OCI-LY1 (cell line): ENCODE data around the gene EVC.

Experiments used
- EZH2 ChIP-seq: fragments of 200-600 bp; sonication (generic), shearing (Covaris generic); IDR thresholded peaks from 2 replicates; pipeline ENCODE4 v1.8.0; 2017; ENCODE audit warnings: borderline replicate concordance, mixed run types, mild to moderate bottlenecking, antibody characterized with exemption, low read length, moderate library complexity, mixed read lengths
- TF ChIP-seq, protein P1 (sequence below): fragments of 200-600 bp; sonication (generic), shearing (Covaris generic); IDR thresholded peaks from 2 replicates; pipeline ENCODE4 v1.5.1; 2017; ENCODE audit warnings: mild to moderate bottlenecking, antibody characterized with exemption, low read length, moderate library complexity, mixed read lengths

DNA sequence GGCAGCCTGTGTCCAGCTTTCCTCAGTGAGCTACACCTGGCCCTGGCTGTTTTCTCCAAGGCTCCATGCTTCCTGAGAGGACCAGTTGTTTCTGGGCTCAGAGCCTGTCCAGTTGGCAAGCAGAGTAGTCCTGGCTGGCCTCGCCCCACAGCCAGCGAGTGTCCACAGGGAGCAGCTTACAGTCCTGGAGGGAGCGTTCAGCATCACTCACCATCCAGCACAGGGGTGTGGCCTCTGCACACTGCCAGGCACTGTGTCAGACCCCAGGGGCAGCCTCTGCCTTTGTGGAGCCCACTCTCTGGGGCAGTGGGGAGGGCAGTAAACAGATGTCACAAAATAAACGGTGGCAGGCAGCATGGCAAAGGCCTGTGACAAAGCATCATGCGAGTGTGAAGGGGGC lies 23.9 kb downstream of the EVC start:
- TF ChIP-seq, protein P1, sequence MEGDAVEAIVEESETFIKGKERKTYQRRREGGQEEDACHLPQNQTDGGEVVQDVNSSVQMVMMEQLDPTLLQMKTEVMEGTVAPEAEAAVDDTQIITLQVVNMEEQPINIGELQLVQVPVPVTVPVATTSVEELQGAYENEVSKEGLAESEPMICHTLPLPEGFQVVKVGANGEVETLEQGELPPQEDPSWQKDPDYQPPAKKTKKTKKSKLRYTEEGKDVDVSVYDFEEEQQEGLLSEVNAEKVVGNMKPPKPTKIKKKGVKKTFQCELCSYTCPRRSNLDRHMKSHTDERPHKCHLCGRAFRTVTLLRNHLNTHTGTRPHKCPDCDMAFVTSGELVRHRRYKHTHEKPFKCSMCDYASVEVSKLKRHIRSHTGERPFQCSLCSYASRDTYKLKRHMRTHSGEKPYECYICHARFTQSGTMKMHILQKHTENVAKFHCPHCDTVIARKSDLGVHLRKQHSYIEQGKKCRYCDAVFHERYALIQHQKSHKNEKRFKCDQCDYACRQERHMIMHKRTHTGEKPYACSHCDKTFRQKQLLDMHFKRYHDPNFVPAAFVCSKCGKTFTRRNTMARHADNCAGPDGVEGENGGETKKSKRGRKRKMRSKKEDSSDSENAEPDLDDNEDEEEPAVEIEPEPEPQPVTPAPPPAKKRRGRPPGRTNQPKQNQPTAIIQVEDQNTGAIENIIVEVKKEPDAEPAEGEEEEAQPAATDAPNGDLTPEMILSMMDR = no peak
- no peak for TF ChIP-seq EZH2
